ENCODE results near the gene SRRM5. TPM values are rescaled to one million over a fixed set of nuclear protein-coding genes. Genes with fewer than 3 reads are reported as not detected.
A peak's percentile ranks its signal among the peaks of the same experiment; 100 is the strongest.

Gene SRRM5
- total RNA-seq, 4 donors from 2014 or later: 1.4 TPM; not detected in 3

DNA sequence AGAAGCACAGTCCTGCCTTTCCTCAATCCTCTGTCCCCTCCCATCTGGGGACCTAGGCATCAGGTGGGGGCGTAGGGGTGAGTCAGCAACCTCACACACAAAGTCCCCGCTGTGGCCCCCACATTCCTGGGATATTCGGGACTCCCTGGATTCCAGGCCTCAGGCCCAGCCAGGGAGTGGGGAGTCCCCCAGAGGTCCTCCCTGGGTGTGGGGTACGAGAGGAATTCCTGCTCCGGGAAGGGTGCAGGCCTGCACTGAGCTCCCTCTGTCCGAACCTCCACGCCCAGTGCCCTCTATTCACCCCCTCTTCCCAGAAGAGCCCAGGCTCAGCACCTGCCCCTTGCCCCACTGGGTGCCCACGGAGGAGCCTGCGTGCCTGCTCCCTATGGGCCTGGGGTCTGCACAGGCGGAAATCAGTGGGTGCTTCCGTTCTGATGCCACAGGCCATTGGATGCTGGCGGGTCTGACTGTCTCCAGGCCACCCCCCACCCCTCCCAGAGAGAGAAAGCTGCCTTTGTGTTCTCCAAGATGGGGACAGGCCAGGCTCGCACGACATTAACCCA is 24.3 kb downstream of the SRRM5 start:
- peak in 1 of 2 donors; percentile 53 for DNase-seq (ENCODE audit: low spot score in 2 of 2)
- no peaks in the 10 kb centered on the region for H3K36me3 ChIP-seq
- peaks cover 12% of the 10 kb centered on the region for H3K27me3 ChIP-seq
- TF ChIP-seq POLR2A (IDR thresholded peaks at IDR 0.05) (no peak), POLR2AphosphoS5 (IDR thresholded peaks at IDR 0.05) (no peak), EP300 (IDR thresholded peaks at IDR 0.05) (no peak)
- TF ChIP-seq, protein P1, sequence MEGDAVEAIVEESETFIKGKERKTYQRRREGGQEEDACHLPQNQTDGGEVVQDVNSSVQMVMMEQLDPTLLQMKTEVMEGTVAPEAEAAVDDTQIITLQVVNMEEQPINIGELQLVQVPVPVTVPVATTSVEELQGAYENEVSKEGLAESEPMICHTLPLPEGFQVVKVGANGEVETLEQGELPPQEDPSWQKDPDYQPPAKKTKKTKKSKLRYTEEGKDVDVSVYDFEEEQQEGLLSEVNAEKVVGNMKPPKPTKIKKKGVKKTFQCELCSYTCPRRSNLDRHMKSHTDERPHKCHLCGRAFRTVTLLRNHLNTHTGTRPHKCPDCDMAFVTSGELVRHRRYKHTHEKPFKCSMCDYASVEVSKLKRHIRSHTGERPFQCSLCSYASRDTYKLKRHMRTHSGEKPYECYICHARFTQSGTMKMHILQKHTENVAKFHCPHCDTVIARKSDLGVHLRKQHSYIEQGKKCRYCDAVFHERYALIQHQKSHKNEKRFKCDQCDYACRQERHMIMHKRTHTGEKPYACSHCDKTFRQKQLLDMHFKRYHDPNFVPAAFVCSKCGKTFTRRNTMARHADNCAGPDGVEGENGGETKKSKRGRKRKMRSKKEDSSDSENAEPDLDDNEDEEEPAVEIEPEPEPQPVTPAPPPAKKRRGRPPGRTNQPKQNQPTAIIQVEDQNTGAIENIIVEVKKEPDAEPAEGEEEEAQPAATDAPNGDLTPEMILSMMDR (IDR thresholded peaks at IDR 0.05): no peak
- H3K4me3 ChIP-seq: no peak overlapping the region
- H3K4me1 ChIP-seq: peaks cover 48% of the 10 kb centered on the region
- no peak overlapping the region for H3K27ac ChIP-seq
- WGBS: 84% methylated on average over 11 of the region's 14 CpGs
- H3K9me3 ChIP-seq: no peaks in the 10 kb centered on the region

DNA sequence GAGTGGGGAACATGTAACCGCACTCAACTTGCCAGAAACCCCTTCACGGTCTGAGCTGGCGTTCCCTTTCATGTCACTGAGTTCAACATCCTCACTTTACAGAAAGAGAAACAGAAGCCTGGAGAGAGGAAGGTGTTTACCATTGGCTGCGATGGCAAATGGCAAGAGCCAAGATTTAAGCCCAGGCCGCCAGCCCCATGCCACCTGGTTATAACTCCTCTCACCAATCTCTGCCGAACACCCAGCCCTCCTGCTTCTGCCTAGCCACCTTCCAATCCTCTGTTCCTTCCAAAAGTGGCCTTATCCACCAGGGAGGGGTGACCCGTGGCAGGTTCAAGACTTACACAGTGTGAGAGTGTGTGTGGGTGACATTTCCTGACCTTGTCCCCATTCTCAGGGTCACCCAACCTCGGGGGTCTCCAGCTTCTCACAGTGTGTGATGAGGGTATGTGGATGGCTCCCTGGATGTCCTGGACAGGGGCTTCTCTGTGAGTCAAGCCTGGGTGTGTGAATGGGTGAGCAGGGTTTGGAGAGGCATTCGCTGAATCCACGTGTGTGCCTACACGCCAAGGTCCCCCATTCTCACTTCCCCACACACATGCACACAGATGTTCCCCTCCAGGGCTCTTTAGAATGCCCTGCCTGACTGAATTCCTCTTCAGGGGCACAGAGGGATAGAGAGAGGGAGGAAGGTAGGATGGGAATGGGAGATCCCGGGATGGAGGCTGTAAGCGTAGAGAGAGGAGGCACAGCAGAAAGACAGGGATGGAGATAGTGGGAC is 26.5 kb downstream of the SRRM5 start:
- Histone ChIP-seq H3K4me3 (peak overlapping the region; percentile 55), H3K27me3 (peaks cover 12% of the 10 kb centered on the region), H3K36me3 (no peaks in the 10 kb centered on the region), H3K4me1 (peaks cover 48% of the 10 kb centered on the region), H3K9me3 (no peaks in the 10 kb centered on the region), H3K27ac (no peak overlapping the region)
- no peak for DNase-seq (ENCODE audit: low spot score in 2 of 2)
- TF ChIP-seq POLR2AphosphoS5 (IDR thresholded peaks at IDR 0.05): no peak
- WGBS: 75% methylated on average over 13 of the region's 13 CpGs

DNA sequence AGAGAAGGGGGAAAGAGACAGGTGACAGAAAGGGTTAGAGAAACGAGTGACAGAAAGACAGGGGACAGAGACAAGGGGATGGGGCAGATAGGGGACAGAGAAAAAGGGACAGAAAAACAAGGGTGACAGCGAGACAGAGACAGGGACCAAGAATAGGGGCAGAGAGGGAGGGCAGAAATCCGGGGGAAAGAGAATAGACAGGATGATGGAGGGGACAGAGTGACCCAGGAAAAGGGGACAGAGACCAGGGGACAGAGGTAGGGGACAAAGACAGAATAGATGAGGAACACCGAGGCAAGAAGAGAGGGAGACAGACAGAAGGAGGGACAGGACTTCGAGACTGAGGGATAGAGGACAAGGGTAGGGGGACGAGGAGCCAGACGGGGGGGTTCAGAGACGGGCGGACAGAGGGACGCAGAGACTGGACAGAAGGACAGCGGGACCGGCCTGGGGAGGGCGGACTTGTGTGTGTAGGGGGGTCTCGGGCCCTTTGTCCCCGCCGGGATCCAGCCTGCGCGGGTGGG is 27.2 kb downstream of the SRRM5 start:
- Histone ChIP-seq H3K27me3 (peaks cover 12% of the 10 kb centered on the region), H3K27ac (no peak overlapping the region), H3K36me3 (no peaks in the 10 kb centered on the region), H3K4me1 (peaks cover 41% of the 10 kb centered on the region), H3K4me3 (peak overlapping the region; percentile 55), H3K9me3 (no peaks in the 10 kb centered on the region)
- TF ChIP-seq EP300 (IDR thresholded peaks at IDR 0.05): no peak
- TF ChIP-seq, protein P1 (IDR thresholded peaks at IDR 0.05): no peak
- DNase-seq (ENCODE audit: low spot score in 2 of 2): no peak
- WGBS: 11% methylated on average over 18 of the region's 18 CpGs

GRCh38 chr19:43639519-43640423 is 27.9 kb downstream of the SRRM5 start, which contains the start of gene CADM4:
TSS of gene CADM4 (minus strand) at chr19:43639850. CDS start at chr19:43639790, 60 bp downstream.
- under 1% methylated on average over 53 of the region's 110 CpGs for WGBS
- no peaks in the 10 kb centered on the region for H3K36me3 ChIP-seq
- H3K4me3 ChIP-seq: peak within 1 kb of the TSS; percentile 55
- no peak within 1 kb of the TSS for H3K27ac ChIP-seq
- peaks cover 34% of the 10 kb centered on the region for H3K4me1 ChIP-seq
- no peak for DNase-seq (ENCODE audit: low spot score in 2 of 2)
- no peaks in the 10 kb centered on the region for H3K9me3 ChIP-seq
- TF ChIP-seq EP300 (IDR thresholded peaks at IDR 0.05): no peak
- TF ChIP-seq POLR2AphosphoS5 (IDR thresholded peaks at IDR 0.05): no peak
- TF ChIP-seq, protein P1 (IDR thresholded peaks at IDR 0.05): no peak
- TF ChIP-seq POLR2A (IDR thresholded peaks at IDR 0.05): no peak
- peaks cover 12% of the 10 kb centered on the region for H3K27me3 ChIP-seq

DNA sequence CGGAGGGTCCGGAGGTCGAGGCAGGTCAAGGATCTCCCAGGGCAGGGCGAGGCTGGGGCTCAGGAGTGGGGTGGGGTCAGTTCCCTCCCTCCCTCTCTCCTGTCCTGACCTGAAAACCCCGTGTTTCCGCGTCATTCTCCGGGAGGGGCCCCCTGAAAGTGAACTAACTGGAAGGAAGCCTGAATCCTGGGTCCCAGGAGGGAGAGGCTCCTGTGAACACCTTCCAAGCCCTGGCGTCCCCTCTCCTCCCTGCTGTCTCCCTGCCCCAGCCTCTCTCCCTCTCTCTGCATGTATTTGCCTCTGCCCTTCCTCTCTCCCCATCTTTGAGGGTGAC is 28.5 kb downstream of the SRRM5 start:
- DNase-seq (ENCODE audit: low spot score in 2 of 2): no peak
- Histone ChIP-seq H3K27ac (no peak overlapping the region), H3K4me1 (peaks cover 28% of the 10 kb centered on the region), H3K27me3 (peaks cover 12% of the 10 kb centered on the region), H3K9me3 (no peaks in the 10 kb centered on the region), H3K36me3 (no peaks in the 10 kb centered on the region), H3K4me3 (peak overlapping the region; percentile 55)
- 0% methylated on average over 1 of the region's 9 CpGs for WGBS
- TF ChIP-seq POLR2AphosphoS5 (IDR thresholded peaks at IDR 0.05): no peak
- no peak for TF ChIP-seq EP300 (IDR thresholded peaks at IDR 0.05)
- no peak for TF ChIP-seq POLR2A (IDR thresholded peaks at IDR 0.05)
- TF ChIP-seq, protein P1 (IDR thresholded peaks at IDR 0.05): no peak
